ENCODE results near the gene SMYD3.

Gene SMYD3

GRCh38 chr1:245906207-245906606 lies 600.9 kb downstream of the SMYD3 start:
- no peak for DNase-seq (ENCODE audit: low read depth)

GRCh38 chr1:245903851-245904250 lies 603.2 kb downstream of the SMYD3 start:
- DNase-seq (ENCODE audit: low read depth) = no peak

- no peak for DNase-seq (ENCODE audit: low read depth)
These were observed 605.5 kb downstream of the SMYD3 start for GRCh38 chr1:245901565-245901964.

DNA sequence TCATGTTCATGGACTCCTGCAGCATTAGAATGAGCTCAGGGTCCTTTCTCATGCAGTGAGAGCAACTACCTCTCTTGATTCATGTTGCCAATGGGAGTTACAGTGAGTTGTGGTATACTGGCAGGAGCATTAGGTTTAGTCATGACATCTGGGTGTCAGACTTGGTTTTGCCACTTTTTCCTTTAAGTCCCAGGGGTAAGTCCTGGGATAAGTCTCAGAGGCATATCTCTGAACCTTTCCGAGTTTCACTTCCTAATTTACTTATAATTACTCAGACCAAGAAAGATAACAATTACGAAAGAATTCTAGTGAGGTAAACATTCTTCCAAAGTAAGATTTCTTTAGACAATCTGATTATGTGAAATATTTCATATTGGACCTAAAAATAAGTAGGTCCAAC lies 606.0 kb downstream of the SMYD3 start:
- DNase-seq (ENCODE audit: low read depth) = peak; percentile 5

GRCh38 chr1:245898581-245898980 lies 608.5 kb downstream of the SMYD3 start:
- no peak for DNase-seq (ENCODE audit: low read depth)

- peak; percentile 40 for DNase-seq (ENCODE audit: low read depth)
These were observed 610.8 kb downstream of the SMYD3 start for GRCh38 chr1:245896258-245896657.

GRCh38 chr1:245895455-245895959 lies 611.6 kb downstream of the SMYD3 start:
- no peak for DNase-seq (ENCODE audit: low read depth)

DNA sequence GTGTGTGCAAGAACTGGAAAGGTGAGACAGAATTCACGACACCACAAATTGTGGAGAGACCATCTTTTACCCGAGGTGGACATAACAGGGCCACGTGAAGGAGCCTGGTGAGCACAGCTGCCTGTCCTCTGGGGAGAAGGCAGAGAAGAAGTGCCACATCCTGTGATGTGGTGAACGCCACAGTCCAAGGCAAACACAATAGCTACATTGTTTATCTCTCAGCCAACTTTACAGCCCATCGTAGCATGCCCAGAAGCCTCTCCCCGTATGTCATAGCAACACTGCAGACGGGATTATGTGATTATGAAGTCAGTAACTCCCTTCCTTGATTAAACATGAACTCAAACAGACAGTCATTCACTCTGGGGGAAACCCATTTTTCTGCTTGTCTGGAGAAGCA lies 612.2 kb downstream of the SMYD3 start:
- peak; percentile 3 for DNase-seq (ENCODE audit: low read depth)

- DNase-seq (ENCODE audit: low read depth) = no peak
These were observed 614.1 kb downstream of the SMYD3 start for GRCh38 chr1:245893025-245893424.

DNA sequence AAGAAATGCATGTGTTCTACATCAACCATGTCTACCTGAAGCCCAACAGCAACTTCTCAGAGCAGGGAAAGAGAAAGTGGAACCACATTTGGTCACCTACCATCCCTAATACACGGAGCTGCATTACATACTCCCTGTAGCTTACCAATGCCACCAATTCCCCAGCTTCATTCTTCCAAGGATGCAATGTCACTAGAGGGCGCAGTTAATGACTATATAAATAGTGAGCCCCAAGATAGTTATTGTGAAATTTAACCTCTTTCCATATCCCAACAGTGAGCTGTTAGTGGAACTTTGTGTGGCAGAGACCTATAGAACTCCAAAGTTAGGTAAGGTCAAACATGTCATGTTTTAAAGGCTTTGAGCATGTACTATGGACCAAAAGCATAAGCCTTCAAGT lies 618.3 kb downstream of the SMYD3 start:
- peak; percentile 57 for DNase-seq (ENCODE audit: low read depth)

GRCh38 chr1:245887829-245888228 lies 619.2 kb downstream of the SMYD3 start:
- no peak for DNase-seq (ENCODE audit: low read depth)

- DNase-seq (ENCODE audit: low read depth) = peak; percentile 49
These were observed 625.2 kb downstream of the SMYD3 start for GRCh38 chr1:245881767-245882391.

DNA sequence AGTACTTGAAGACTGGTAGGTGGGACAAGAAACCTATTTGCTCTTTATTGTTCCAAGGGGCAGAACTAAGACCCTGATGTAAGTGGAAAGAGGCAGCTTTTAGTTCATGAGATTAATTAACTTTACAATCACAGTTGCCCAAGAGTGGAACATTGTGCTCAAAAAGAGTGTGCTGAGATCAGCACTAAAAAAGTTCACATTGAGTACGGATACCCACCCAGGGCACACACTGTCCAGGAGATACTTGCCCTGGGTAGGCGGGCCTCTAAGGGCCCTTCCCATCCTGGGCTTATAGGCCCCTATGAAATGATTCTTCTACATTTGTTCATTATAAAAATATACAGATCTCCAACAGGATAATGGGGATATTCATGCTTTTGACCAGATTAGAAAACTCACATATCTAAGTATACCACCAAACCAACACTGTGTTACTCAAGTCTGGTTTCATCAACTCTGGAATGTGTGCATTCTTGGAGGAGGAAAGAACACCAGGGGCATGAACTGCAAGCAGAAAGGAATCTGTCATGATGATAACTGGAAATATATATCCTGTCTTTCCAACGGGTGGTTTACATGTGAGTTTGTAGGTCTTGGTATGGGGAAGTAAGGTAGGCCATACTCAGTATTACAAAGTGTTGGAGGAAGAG lies 626.2 kb downstream of the SMYD3 start:
- DNase-seq (ENCODE audit: low read depth) = peak; percentile 96

GRCh38 chr1:245879091-245879490 lies 628.0 kb downstream of the SMYD3 start:
- no peak for DNase-seq (ENCODE audit: low read depth)

DNA sequence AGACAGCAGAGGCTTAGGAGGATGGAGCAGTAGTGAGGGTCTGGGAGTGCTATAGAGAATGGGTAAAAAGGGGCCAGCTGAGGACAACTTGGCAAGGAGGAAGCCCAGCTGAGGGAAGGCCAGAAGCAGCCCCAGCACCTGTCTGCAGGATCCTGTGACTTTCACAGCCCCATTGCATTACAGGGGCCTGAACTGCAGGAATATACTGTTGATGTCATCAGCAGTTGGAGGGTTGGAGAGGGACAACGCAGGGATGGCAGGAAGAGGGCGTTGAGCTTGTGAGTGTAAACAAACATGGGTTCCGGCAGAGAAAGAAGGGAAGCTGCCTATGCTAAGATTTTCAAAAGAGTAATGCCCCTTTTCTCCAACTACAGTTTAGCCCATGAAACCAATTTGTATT lies 628.5 kb downstream of the SMYD3 start:
- DNase-seq (ENCODE audit: low read depth) = peak; percentile 49

DNA sequence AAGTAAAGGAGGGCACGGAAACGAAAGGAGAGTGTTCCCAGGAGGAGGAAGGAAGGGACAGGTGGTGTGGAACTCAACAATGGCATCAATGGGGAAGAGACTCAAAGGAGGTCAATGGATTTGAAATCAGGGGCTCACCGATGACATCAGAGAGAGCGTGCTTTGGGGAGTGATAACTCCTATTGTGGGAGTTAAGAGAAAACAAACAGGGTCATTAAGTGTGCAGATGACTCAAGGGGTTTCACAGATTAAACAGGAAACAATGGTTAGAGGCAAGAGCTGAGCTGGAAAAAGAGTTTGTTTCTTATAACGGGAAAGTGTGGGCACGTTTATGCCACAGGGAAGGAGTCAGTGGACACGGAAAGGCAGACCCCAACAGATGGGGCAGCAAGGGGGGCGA lies 629.1 kb downstream of the SMYD3 start:
- no peak for DNase-seq (ENCODE audit: low read depth)

GRCh38 chr1:245876586-245876985 lies 630.5 kb downstream of the SMYD3 start:
- DNase-seq (ENCODE audit: low read depth) = peak; percentile 15

- peak; percentile 28 for DNase-seq (ENCODE audit: low read depth)
These were observed 631.4 kb downstream of the SMYD3 start for GRCh38 chr1:245875581-245876261.

DNA sequence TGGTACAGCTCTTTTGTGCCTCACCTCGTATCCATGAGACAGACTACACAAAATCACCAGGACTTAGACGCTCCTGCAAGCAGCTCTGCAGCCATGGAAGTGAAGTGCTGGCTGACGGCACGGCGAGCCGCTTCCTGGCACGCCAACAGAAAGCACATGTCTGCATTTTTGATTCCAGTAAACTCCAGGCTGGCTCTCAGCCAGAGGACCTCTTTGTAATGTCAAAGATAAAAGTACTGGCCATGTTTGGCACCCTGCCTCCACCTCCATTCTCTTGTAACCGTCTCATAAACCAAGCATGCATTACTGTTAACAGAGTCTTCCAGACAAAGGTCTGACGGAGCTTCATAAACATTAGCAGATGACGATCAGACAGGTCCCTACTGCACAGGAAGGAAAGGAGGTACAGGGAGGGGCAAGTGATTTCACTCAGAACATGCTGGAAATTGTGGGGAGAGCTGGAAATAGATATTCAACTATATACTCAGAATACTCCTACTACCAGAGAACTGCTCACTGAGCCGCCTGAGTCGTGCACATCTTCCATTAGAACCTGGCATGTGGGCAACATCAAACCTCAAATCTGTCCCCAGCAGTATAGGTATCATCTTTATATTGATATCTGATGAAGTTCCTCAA lies 632.0 kb downstream of the SMYD3 start:
- peak; percentile 100 for DNase-seq (ENCODE audit: low read depth)

DNA sequence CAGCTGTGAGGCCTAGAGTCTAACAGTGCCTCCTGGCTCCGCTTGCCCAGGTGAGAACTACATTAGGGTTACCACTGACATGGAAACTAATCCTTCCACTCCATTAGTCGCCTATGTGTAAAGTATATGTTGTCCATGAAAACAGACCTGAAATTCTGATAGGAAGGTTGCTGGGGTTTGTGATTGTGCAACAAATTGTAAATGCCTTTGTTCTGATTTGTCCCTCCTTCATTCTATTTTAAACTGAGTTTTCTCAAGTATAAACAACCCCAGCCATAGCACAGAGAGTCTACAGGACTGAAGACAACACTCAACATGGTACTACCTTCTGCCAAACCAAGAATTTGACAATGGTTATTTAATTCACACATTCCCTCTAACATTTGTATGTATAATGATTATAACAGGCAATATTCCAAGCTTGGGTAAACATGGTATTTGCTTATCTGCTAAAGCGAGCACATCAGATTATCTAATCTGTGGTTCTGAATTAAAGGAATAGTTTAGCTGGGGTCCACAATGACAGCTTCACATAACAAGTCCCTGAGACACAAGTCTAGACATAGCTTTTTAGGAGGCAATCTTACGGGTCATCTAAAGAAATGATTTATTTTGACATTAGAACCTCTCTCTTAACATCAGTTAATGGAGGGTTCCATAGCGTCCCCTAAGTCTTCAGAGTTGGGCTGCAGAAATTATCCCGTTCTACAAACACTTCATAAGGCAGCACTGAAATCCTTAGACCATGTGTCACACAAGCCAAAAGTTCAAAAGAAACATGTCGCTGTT lies 633.0 kb downstream of the SMYD3 start:
- peak; percentile 75 for DNase-seq (ENCODE audit: low read depth)

- peak; percentile 65 for DNase-seq (ENCODE audit: low read depth)
These were observed 634.0 kb downstream of the SMYD3 start for GRCh38 chr1:245873068-245873467.

DNA sequence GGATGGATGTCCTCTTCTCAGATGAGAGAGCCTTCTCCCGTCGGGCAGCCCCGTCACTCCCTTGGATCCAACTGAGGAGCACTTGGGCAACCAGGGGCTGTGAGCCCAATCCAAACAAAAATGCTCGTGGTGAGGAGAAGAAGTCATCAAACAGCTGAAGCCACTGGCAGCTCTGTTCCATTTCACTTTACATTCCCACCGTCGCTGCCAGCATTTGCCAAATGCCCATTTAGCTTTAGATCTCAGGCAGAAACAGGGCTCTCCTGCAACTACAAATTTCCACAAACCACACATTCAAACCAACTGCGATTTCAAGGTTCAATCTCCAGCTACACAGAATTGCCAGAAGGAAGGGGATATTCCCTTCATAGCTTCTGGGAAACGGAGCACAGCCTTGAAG lies 634.6 kb downstream of the SMYD3 start:
- no peak for DNase-seq (ENCODE audit: low read depth)

Measured in EH (cell line).